GM23338 (cell line): ENCODE data around the gene MYL11. TPM values are rescaled to one million over a fixed set of nuclear protein-coding genes. Genes with fewer than 3 reads are reported as not detected.

Source experiments
- ATAC-seq: fragments of 200-7000 bp; cut with Tn5 transposase; 3 replicates; pipeline ENCODE4 v1.9.1; 2020
- DNase-seq: peaks from one replicate; pipeline ENCODE4 v3.0.0-alpha.2; 2015; ENCODE audit warnings: low spot score
- H2AFZ ChIP-seq: fragments of 200-600 bp; sonication (generic); 2 replicates; pipeline ENCODE4 v1.8.0; 2016; ENCODE audit warnings: antibody characterized with exemption, mild to moderate bottlenecking, moderate library complexity
- H3F3A ChIP-seq: fragments of 200-600 bp; sonication (generic); replicated peaks from 2 replicates; pipeline ENCODE4 v1.8.0; 2017; ENCODE audit warnings: antibody characterized with exemption, mixed run types, low read depth
- H3K27ac ChIP-seq: fragments of 200-600 bp; sonication (generic); 2 replicates; pipeline ENCODE4 v1.6.1; 2016; ENCODE audit warnings: low read depth
- H3K27me3 ChIP-seq: fragments of 200-600 bp; sonication (generic); 2 replicates; pipeline ENCODE4 v1.8.0; 2016; ENCODE audit warnings: mild to moderate bottlenecking, mixed run types, moderate library complexity; ENCODE audit not compliant: insufficient read depth
- H3K36me3 ChIP-seq: fragments of 200-600 bp; sonication (generic); 2 replicates; pipeline ENCODE4 v1.8.0; 2016; ENCODE audit warnings: mild to moderate bottlenecking; ENCODE audit not compliant: insufficient read depth
- H3K4me1 ChIP-seq: fragments of 200-600 bp; sonication (generic); 2 replicates; pipeline ENCODE4 v1.8.0; 2016; ENCODE audit warnings: mild to moderate bottlenecking, moderate library complexity; ENCODE audit not compliant: insufficient read depth
- H3K4me2 ChIP-seq: fragments of 200-600 bp; sonication (generic); 2 replicates; pipeline ENCODE4 v1.7.1; 2017; ENCODE audit warnings: mixed run types
- H3K4me3 ChIP-seq: fragments of 200-600 bp; sonication (generic); 2 replicates; pipeline ENCODE4 v1.6.1; 2016; ENCODE audit warnings: mixed run types
- H3K79me2 ChIP-seq: fragments of 200-600 bp; sonication (generic); replicated peaks from 2 replicates; pipeline ENCODE4 v1.8.0; 2017; ENCODE audit warnings: mild to moderate bottlenecking; ENCODE audit not compliant: insufficient read depth
- H3K9me2 ChIP-seq: fragments of 200-600 bp; sonication (generic); 2 replicates; pipeline ENCODE4 v1.8.0; 2017; ENCODE audit not compliant: insufficient read depth
- H4K20me1 ChIP-seq: fragments of 200-600 bp; sonication (generic); replicated peaks from 2 replicates; pipeline ENCODE4 v1.8.0; 2017; ENCODE audit warnings: mild to moderate bottlenecking; ENCODE audit not compliant: insufficient read depth
- H3K27ac Mint-ChIP-seq: 2 replicates; pipeline ENCODE4 v1.8.0; 2020; ENCODE audit warnings: inconsistent platforms, mild to moderate bottlenecking, moderate library complexity, mixed read lengths
- H3K27me3 Mint-ChIP-seq: 3 replicates; pipeline ENCODE4 v1.8.0; 2022; ENCODE audit warnings: low read depth, mild to moderate bottlenecking, moderate library complexity, mixed read lengths, inconsistent platforms; ENCODE audit not compliant: insufficient read depth, poor library complexity
- H3K36me3 Mint-ChIP-seq: 3 replicates; pipeline ENCODE4 v1.8.0; 2021; ENCODE audit warnings: low read depth, mild to moderate bottlenecking, inconsistent platforms, moderate library complexity, mixed read lengths
- H3K4me1 Mint-ChIP-seq: 3 replicates; pipeline ENCODE4 v1.8.0; 2020; ENCODE audit warnings: mild to moderate bottlenecking, inconsistent platforms, mixed read lengths
- H3K4me3 Mint-ChIP-seq: 3 replicates; pipeline ENCODE4 v1.8.0; 2021; ENCODE audit warnings: moderate library complexity, mild to moderate bottlenecking, inconsistent platforms, mixed read lengths
- H3K9me3 Mint-ChIP-seq: 3 replicates; pipeline ENCODE4 v1.8.0; 2020; ENCODE audit warnings: moderate library complexity, mild to moderate bottlenecking, inconsistent platforms, mixed read lengths
- CTCF ChIP-seq, 2 experiments: fragments of 200-600 bp in 1 of 2; sonication (generic) in 1 of 2; conservative IDR thresholded peaks; 2 replicates each; pipeline versions ENCODE4 v1.5.1 to v1.6.1; 2016 to 2017; ENCODE audit warnings: antibody characterized with exemption in 2 of 2, low read depth in 2 of 2, mild to moderate bottlenecking in 2 of 2, moderate library complexity in 1 of 2
- ETS1 ChIP-seq: IDR thresholded peaks from 2 replicates; pipeline ENCODE4 v1.6.1; 2016; ENCODE audit warnings: antibody characterized with exemption
- EZH2 ChIP-seq: fragments of 200-600 bp; sonication (generic); IDR thresholded peaks from one replicate; pipeline ENCODE4 v1.8.0; 2017; ENCODE audit warnings: antibody characterized with exemption, mild to moderate bottlenecking, low read depth; ENCODE audit not compliant: unreplicated experiment
- EZH2phosphoT487 ChIP-seq: fragments of 200-600 bp; sonication (generic); IDR thresholded peaks from one replicate; pipeline ENCODE4 v1.8.1; 2018; ENCODE audit warnings: antibody characterized with exemption; ENCODE audit not compliant: unreplicated experiment
- JUNB ChIP-seq: IDR thresholded peaks from one replicate; pipeline ENCODE4 v1.6.1; 2016; ENCODE audit warnings: antibody characterized with exemption; ENCODE audit not compliant: unreplicated experiment
- NANOG ChIP-seq: IDR thresholded peaks from 2 replicates; pipeline ENCODE4 v1.6.1; 2016; ENCODE audit warnings: antibody characterized with exemption, borderline replicate concordance
- POLR2AphosphoS5 ChIP-seq: IDR thresholded peaks from 2 replicates; pipeline ENCODE4 v1.6.1; 2016; ENCODE audit warnings: antibody characterized with exemption, low read depth
- REST ChIP-seq: IDR thresholded peaks from one replicate; pipeline ENCODE4 v1.6.1; 2018; ENCODE audit warnings: antibody characterized with exemption; ENCODE audit not compliant: unreplicated experiment
- STAT1 ChIP-seq: IDR thresholded peaks from one replicate; pipeline ENCODE4 v1.6.1; 2016; ENCODE audit warnings: antibody characterized with exemption; ENCODE audit not compliant: unreplicated experiment
- ZNF114 ChIP-seq: fragments of 250-450 bp; sonication (Bioruptor Pico); IDR thresholded peaks from 2 replicates; pipeline ENCODE4 v1.5.0; 2020; ENCODE audit warnings: mild to moderate bottlenecking, moderate library complexity
- ZNF462 ChIP-seq: fragments of 250-450 bp; sonication (Bioruptor Pico); IDR thresholded peaks from 2 replicates; pipeline ENCODE4 v1.5.0; 2020; ENCODE audit warnings: mild to moderate bottlenecking, moderate library complexity
- polyA plus RNA-seq: library from polyadenylated mRNA; unstranded; fragments of >200 nt; fragmentation: Nextera tagmentation; extraction: Ambion mirVana; gene quantifications from 2 replicates; pipeline ENCODE4 v1.2.1, GENCODE V29; 2016
- total RNA-seq: library from RNA; depleted of rRNA; stranded (reverse); fragments of >200 nt; shearing (Covaris generic); gene quantifications from 2 replicates; pipeline ENCODE4 v1.2.3, GENCODE V29; 2014

The MYL11 gene
- total and polyA plus RNA-seq, 2 experiments from 2014 or later, result 3.5 TPM; not detected in 1

- TF ChIP-seq NANOG (no peak), EZH2 (no peak)
These were observed 7.7 kb downstream of the MYL11 start, which contains the start of gene SEPTIN1 (continued) for GRCh38 chr16:30382111-30382881.

GRCh38 chr16:30383521-30383920, 8.9 kb downstream of the MYL11 start:
- Mint-ChIP-seq H3K27ac (no peak overlapping the region), H3K36me3 (peaks cover 3% of the 10 kb centered on the region; the same call in 2 of the 3 replicates), H3K4me3 (no peak overlapping the region; the same call in 2 of the 3 replicates), H3K27me3 (peaks cover 9% of the 10 kb centered on the region), H3K9me3 (no peaks in the 10 kb centered on the region; the same call in none of the 3 replicates), H3K4me1 (peaks cover 10% of the 10 kb centered on the region; the same call in 1 of the 3 replicates)
- Histone ChIP-seq H2AFZ (no peak overlapping the region), H3K4me2 (no peak overlapping the region), H3K27me3 (no peaks in the 10 kb centered on the region), H3K4me1 (no peaks in the 10 kb centered on the region), H3K36me3 (no peaks in the 10 kb centered on the region), H3K27ac (no peak overlapping the region), H3K79me2 (0 out of 2 replicates have a peak, but pooled peaks cover 4% of the 10 kb centered on the region), H3K9me2 (no peaks in the 10 kb centered on the region), H3K4me3 (no peak overlapping the region), H3F3A (peaks cover 10% of the 10 kb centered on the region; the same call in 1 of the 2 replicates), H4K20me1 (no peaks in the 10 kb centered on the region)
- DNase-seq, result no peak
- no peak for ATAC-seq
- TF ChIP-seq STAT1, result no peak
- TF ChIP-seq ETS1, result no peak
- TF ChIP-seq CTCF (conservative IDR thresholded peaks at IDR 0.05; ENCODE audit: low read depth in 2 of 2), result no peak
- TF ChIP-seq ZNF114 (CRISPR knock-in tag), result no peak
- no peak for TF ChIP-seq NANOG
- TF ChIP-seq EZH2phosphoT487, result no peak
- TF ChIP-seq REST, result no peak
- TF ChIP-seq EZH2, result no peak
- no peak for TF ChIP-seq JUNB
- TF ChIP-seq ZNF462 (CRISPR knock-in tag), result no peak
- no peak for TF ChIP-seq POLR2AphosphoS5
